Panc1 (cell line): ENCODE data around the gene FBXO4. TPM values are rescaled to one million over a fixed set of nuclear protein-coding genes. Genes with fewer than 3 reads are reported as not detected.

ENCODE experiments used
- ATAC-seq: fragments of 200-7000 bp; cut with Tn5 transposase; 2 replicates; pipeline ENCODE4 v1.9.1; 2020; ENCODE audit warnings: mild to moderate bottlenecking, moderate library complexity
- BruUV-seq: library from RNA; stranded (reverse); fragments of 400-500 nt; replicated peaks from 2 replicates; lab custom pipeline; 2021; lab: Mats Ljungman, UMichigan
- CTCF ChIA-PET: fragments of 300-600 bp; sonication (Branson Sonifier 250); formaldehyde crosslinking; loops from one replicate; lab custom pipeline; 2022; ENCODE audit warnings: antibody characterized with exemption; lab: Charles Lee
- POLR2A ChIA-PET: fragments of 300-600 bp; sonication (Branson Sonifier 250); formaldehyde crosslinking; loops from one replicate; lab custom pipeline; 2022; ENCODE audit warnings: antibody characterized with exemption; lab: Charles Lee
- DNase-seq: peaks from one replicate; pipeline ENCODE4 v3.0.0-alpha.2; 2010; ENCODE audit warnings: low read depth, low spot score
- H3K27ac ChIP-seq: 2 replicates; pipeline ENCODE4 v1.5.1; 2011; ENCODE audit warnings: mild to moderate bottlenecking, low read length, inconsistent platforms
- H3K27me3 ChIP-seq: fragments of 200-500 bp; sonication (Bioruptor generic); 2 replicates; pipeline ENCODE4 v1.6.0; 2014; ENCODE audit warnings: low read length, inconsistent platforms; ENCODE audit not compliant: control insufficient read depth, insufficient read depth
- H3K36me3 ChIP-seq: fragments of 200-500 bp; sonication (Bioruptor generic); 2 replicates; pipeline ENCODE4 v1.5.1; 2014; ENCODE audit warnings: inconsistent platforms, mild to moderate bottlenecking, low read length, moderate library complexity; ENCODE audit not compliant: control insufficient read depth, insufficient read depth
- H3K4me1 ChIP-seq: 2 replicates; pipeline ENCODE4 v1.5.1; 2011; ENCODE audit warnings: inconsistent platforms, mild to moderate bottlenecking, low read length, moderate library complexity; ENCODE audit not compliant: control insufficient read depth, insufficient read depth
- H3K4me3 ChIP-seq, 2 experiments: 2 replicates each; pipeline ENCODE4 v1.5.1; 2011 to 2012; ENCODE audit warnings: low read depth in 2 of 2, low read length in 2 of 2, mild to moderate bottlenecking in 2 of 2, inconsistent platforms in 1 of 2, moderate library complexity in 1 of 2
- H3K9me3 ChIP-seq: fragments of 200-500 bp; sonication (Bioruptor generic); 2 replicates; pipeline ENCODE4 v1.5.1; 2014; ENCODE audit warnings: low read depth, mild to moderate bottlenecking, inconsistent platforms, low read length, moderate library complexity; ENCODE audit not compliant: control insufficient read depth, insufficient read depth
- POLR2AphosphoS5 ChIP-seq: IDR thresholded peaks from 2 replicates; pipeline ENCODE4 v1.6.1; 2012; ENCODE audit warnings: mild to moderate bottlenecking, low read depth, low read length, moderate library complexity
- SIN3A ChIP-seq: IDR thresholded peaks from 2 replicates; pipeline ENCODE4 v1.6.1; 2012; ENCODE audit warnings: low read depth, mild to moderate bottlenecking, low read length, moderate library complexity, borderline replicate concordance; ENCODE audit not compliant: insufficient read depth
- TCF7L2 ChIP-seq: IDR thresholded peaks from 2 replicates; pipeline ENCODE4 v1.6.1; 2011; ENCODE audit warnings: mild to moderate bottlenecking, low read depth, low read length, inconsistent platforms
- in situ Hi-C: cut with HindIII; loops from 2 replicates; pipeline ENCODE4 v1.10.0; 2016; ENCODE audit warnings: low sequenced_read_pairs, low pct_unique_long_range_greater_than_20kb
- intact Hi-C: fragments of 100-400 bp; cut with micrococcal nuclease; formaldehyde crosslinking; loops from one replicate; pipeline ENCODE4 v1.10.0; 2022; ENCODE audit not compliant: unreplicated experiment
- total RNA-seq: library from RNA; stranded (reverse); gene quantifications from one replicate; pipeline ENCODE4 v1.2.1, GENCODE V29; 2021; ENCODE audit not compliant: unreplicated experiment
- TF ChIP-seq, protein P1 (sequence below), 2 experiments: IDR thresholded peaks; 2 replicates each; pipeline ENCODE4 v1.6.1; 2011 to 2012; ENCODE audit warnings: low read depth in 2 of 2, control low read depth in 1 of 2, low read length in 1 of 2, mild to moderate bottlenecking in 1 of 2, moderate library complexity in 1 of 2; ENCODE audit not compliant: insufficient read depth in 1 of 2
- TF ChIP-seq, protein P2 (sequence below): fragments of 450-650 bp; IDR thresholded peaks from 2 replicates; pipeline ENCODE4 v1.5.1; 2017; ENCODE audit warnings: mild to moderate bottlenecking

Gene FBXO4
- total RNA-seq, 1 experiment from 2014 or later, result 5.7 TPM

DNA sequence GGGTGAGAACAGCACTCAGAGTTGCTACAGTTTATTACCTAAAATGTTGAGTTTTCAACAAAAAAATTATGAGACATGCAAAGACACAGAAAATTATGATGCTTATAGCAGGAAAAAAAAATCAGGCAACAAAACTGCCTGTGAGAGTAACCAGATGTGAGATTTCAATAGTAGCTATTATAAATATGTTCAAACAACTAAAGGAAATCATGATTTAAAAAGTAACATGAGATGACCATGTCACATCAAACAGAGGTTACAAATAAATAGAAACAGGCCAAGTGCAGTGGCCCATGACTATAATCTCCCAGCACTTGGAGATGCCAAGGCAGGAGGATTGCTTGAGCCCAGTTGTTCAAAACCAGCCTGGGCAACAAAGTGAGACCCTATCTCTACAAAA is 33.0 kb upstream of the FBXO4 start:
- Histone ChIP-seq H3K36me3 (no peaks in the 10 kb centered on the region), H3K27me3 (peaks cover 10% of the 10 kb centered on the region), H3K4me1 (no peaks in the 10 kb centered on the region), H3K9me3 (0 out of 2 replicates have a peak, but pooled peaks cover under 1% of the 10 kb centered on the region), H3K4me3 (no peak overlapping the region), H3K27ac (no peak overlapping the region)
- CTCF ChIA-PET, result no interaction called here
- POLR2A ChIA-PET, result no interaction called here
- no peak for TF ChIP-seq POLR2AphosphoS5
- TF ChIP-seq TCF7L2, result no peak
- no peak for TF ChIP-seq SIN3A
- TF ChIP-seq, protein P1, sequence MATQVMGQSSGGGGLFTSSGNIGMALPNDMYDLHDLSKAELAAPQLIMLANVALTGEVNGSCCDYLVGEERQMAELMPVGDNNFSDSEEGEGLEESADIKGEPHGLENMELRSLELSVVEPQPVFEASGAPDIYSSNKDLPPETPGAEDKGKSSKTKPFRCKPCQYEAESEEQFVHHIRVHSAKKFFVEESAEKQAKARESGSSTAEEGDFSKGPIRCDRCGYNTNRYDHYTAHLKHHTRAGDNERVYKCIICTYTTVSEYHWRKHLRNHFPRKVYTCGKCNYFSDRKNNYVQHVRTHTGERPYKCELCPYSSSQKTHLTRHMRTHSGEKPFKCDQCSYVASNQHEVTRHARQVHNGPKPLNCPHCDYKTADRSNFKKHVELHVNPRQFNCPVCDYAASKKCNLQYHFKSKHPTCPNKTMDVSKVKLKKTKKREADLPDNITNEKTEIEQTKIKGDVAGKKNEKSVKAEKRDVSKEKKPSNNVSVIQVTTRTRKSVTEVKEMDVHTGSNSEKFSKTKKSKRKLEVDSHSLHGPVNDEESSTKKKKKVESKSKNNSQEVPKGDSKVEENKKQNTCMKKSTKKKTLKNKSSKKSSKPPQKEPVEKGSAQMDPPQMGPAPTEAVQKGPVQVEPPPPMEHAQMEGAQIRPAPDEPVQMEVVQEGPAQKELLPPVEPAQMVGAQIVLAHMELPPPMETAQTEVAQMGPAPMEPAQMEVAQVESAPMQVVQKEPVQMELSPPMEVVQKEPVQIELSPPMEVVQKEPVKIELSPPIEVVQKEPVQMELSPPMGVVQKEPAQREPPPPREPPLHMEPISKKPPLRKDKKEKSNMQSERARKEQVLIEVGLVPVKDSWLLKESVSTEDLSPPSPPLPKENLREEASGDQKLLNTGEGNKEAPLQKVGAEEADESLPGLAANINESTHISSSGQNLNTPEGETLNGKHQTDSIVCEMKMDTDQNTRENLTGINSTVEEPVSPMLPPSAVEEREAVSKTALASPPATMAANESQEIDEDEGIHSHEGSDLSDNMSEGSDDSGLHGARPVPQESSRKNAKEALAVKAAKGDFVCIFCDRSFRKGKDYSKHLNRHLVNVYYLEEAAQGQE (IDR thresholded peaks at IDR 0.05; ENCODE audit: insufficient read depth in 1 of 2, low read depth in 2 of 2, low read length in 1 of 2), result no peak
- TF ChIP-seq, protein P2, sequence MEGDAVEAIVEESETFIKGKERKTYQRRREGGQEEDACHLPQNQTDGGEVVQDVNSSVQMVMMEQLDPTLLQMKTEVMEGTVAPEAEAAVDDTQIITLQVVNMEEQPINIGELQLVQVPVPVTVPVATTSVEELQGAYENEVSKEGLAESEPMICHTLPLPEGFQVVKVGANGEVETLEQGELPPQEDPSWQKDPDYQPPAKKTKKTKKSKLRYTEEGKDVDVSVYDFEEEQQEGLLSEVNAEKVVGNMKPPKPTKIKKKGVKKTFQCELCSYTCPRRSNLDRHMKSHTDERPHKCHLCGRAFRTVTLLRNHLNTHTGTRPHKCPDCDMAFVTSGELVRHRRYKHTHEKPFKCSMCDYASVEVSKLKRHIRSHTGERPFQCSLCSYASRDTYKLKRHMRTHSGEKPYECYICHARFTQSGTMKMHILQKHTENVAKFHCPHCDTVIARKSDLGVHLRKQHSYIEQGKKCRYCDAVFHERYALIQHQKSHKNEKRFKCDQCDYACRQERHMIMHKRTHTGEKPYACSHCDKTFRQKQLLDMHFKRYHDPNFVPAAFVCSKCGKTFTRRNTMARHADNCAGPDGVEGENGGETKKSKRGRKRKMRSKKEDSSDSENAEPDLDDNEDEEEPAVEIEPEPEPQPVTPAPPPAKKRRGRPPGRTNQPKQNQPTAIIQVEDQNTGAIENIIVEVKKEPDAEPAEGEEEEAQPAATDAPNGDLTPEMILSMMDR, result no peak
- BruUV-seq, result no TSS peak
- in situ Hi-C loops (no loop called here), intact Hi-C loops (no loop called here)
- ATAC-seq (no peak), DNase-seq (no peak)

DNA sequence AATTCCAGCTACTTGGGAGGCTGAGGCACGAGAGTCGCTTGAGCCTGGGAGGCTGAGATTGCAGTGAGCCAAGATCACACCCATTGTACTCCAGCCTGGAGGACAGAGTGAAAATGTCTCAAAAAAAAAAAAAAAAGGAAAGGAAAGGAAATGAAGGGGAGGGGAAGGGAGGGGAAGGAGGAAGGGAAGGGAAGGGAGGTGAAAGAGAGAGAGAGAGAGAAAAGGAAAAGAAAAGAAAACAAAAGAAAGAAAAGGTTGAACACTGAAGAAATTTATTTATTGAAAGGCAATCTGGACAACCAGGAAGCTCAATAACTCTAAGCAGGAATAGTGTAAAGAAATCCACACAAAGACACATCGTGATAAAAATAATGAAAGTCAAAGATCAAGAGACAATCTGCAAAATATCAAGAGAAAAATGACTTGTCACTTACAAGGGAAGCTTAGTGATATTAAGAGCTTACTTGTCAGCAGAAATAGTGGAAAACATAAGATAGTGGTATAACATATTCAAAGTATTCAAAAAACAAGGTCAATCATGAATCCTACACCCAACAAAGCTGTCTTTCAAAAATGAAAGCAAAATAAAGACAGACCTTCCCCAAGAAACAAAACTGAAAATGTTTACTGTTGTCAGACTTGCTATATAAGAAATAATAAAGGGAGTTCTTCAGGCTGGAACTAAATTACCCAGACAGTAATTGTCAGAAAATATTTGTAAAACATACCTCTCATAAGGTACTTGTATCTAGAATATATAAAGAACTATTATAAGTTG is 31.8 kb upstream of the FBXO4 start:
- in situ Hi-C loops, result no loop called here
- ChIA-PET CTCF (no interaction called here), POLR2A (no interaction called here)
- TF ChIP-seq, protein P2, result no peak
- TF ChIP-seq SIN3A, result no peak
- TF ChIP-seq POLR2AphosphoS5, result no peak
- TF ChIP-seq, protein P1 (IDR thresholded peaks at IDR 0.05; ENCODE audit: insufficient read depth in 1 of 2, low read depth in 2 of 2, low read length in 1 of 2), result no peak
- TF ChIP-seq TCF7L2, result no peak
- no peak overlapping the region for H3K27ac ChIP-seq
- H3K36me3 ChIP-seq, result no peaks in the 10 kb centered on the region
- no TSS peak for BruUV-seq
- no peaks in the 10 kb centered on the region for H3K4me1 ChIP-seq
- H3K9me3 ChIP-seq, result no peaks in the 10 kb centered on the region
- peaks cover 14% of the 10 kb centered on the region for H3K27me3 ChIP-seq
- no peak for DNase-seq
- no peak for ATAC-seq
- no peak overlapping the region for H3K4me3 ChIP-seq
- intact Hi-C loops, result no loop called here
